ENCODE data around the gene FILIP1. TPM values are rescaled to one million over a fixed set of nuclear protein-coding genes. Genes with fewer than 3 reads are reported as not detected.

FILIP1 gene
- total and polyA plus RNA-seq, 2 of the 4 experiments (the other 2 are of a cell fraction), result under 0.01 to 0.03 TPM

- no peak overlapping the region for H2BK20ac ChIP-seq (ENCODE audit: low read depth, low read length)
- H4K5ac ChIP-seq (ENCODE audit: low read depth, low read length), result no peak overlapping the region
- H3K27me3 ChIP-seq (ENCODE audit: control insufficient read depth, insufficient read depth, low read length), result no peaks in the 10 kb centered on the region
- ATAC-seq (ENCODE audit: low read depth) (no peak), DNase-seq (no peak)
- H4K8ac ChIP-seq (ENCODE audit: low read depth in 2 of 2, low read length in 2 of 2), result no peak overlapping the region
- no peaks in the 10 kb centered on the region for H3K36me3 ChIP-seq (ENCODE audit: control insufficient read depth, insufficient read depth, low read length)
- H3K18ac ChIP-seq (ENCODE audit: low read depth, low read length), result no peak overlapping the region
- H3K4me1 ChIP-seq (ENCODE audit: control insufficient read depth, insufficient read depth, low read length), result no peaks in the 10 kb centered on the region
- intact Hi-C loops (cut with micrococcal nuclease), result no loop called here
- H4K91ac ChIP-seq (ENCODE audit: insufficient read depth, low read depth, low read length), result no peak overlapping the region
- TF ChIP-seq RFX5 (IDR thresholded peaks at IDR 0.05; ENCODE audit: low read depth, low read length), result no peak
- no peak for TF ChIP-seq MAFK (IDR thresholded peaks at IDR 0.05; ENCODE audit: low read depth, low read length)
- no peak for TF ChIP-seq MXI1 (IDR thresholded peaks at IDR 0.05; ENCODE audit: borderline replicate concordance, low read depth, low read length)
- no peak for TF ChIP-seq CTCF (conservative IDR thresholded peaks at IDR 0.05; ENCODE audit: low read depth, low read length)
- TF ChIP-seq BHLHE40 (IDR thresholded peaks at IDR 0.05; ENCODE audit: low read depth, low read length), result no peak
- TF ChIP-seq NFE2L2 (IDR thresholded peaks at IDR 0.05; ENCODE audit: low read depth, low read length), result no peak
- no peak for TF ChIP-seq CEBPB (IDR thresholded peaks at IDR 0.05; ENCODE audit: low read depth, low read length)
- TF ChIP-seq RAD21 (IDR thresholded peaks at IDR 0.05; ENCODE audit: low read length), result no peak
- no peak for TF ChIP-seq POLR2A (IDR thresholded peaks at IDR 0.05; ENCODE audit: low read depth, low read length)
- no peak for TF ChIP-seq MAZ (IDR thresholded peaks at IDR 0.05; ENCODE audit: borderline replicate concordance, low read depth, low read length)
- TF ChIP-seq ELK1 (IDR thresholded peaks at IDR 0.05; ENCODE audit: borderline replicate concordance, low read depth, low read length), result no peak
- no peak for TF ChIP-seq USF2 (IDR thresholded peaks at IDR 0.05; ENCODE audit: low read depth, low read length)
- TF ChIP-seq RCOR1 (IDR thresholded peaks at IDR 0.05; ENCODE audit: insufficient replicate concordance, low read length), result no peak
- no peak for TF ChIP-seq FOS (IDR thresholded peaks at IDR 0.05; ENCODE audit: low read depth, low read length)
- TF ChIP-seq CHD1 (IDR thresholded peaks at IDR 0.05; ENCODE audit: low read depth, low read length), result no peak
- no peak for TF ChIP-seq SMC3 (IDR thresholded peaks at IDR 0.05; ENCODE audit: low read depth, low read length)
- H3K56ac ChIP-seq (ENCODE audit: extremely low read depth, insufficient read depth, low read length), result no peak overlapping the region
- no peak overlapping the region for H2AFZ ChIP-seq (replicated peaks; ENCODE audit: low read length, poor library complexity)
- no peak overlapping the region for H3K9ac ChIP-seq (ENCODE audit: low read depth, low read length)
- H2BK15ac ChIP-seq (ENCODE audit: low read depth, low read length), result no peak overlapping the region
- no peak overlapping the region for H2BK5ac ChIP-seq (ENCODE audit: low read depth, low read length, poor library complexity, severe bottlenecking)
- in situ Hi-C loops (cut with MboI; ENCODE audit: low sequenced_read_pairs), result no loop called here
- H3K14ac ChIP-seq (replicated peaks; ENCODE audit: low read depth, low read length), result no peak overlapping the region
- ChIA-PET POLR2A (ENCODE audit: unreplicated experiment) (no interaction called here), CTCF (no interaction called here)
- no peak overlapping the region for H3K4me2 ChIP-seq (ENCODE audit: low read depth, low read length)
- 0 out of 2 replicates have a peak, but pooled peaks cover 2% of the 10 kb centered on the region for H3K9me1 ChIP-seq (ENCODE audit: insufficient read depth, low read length)
- H2BK120ac ChIP-seq (ENCODE audit: low read depth, low read length), result no peak overlapping the region
- no TSS peak for BruUV-seq (replicated peaks)
- no peak overlapping the region for H3K27ac ChIP-seq (ENCODE audit: insufficient read depth, low read length)
- no peaks in the 10 kb centered on the region for H4K20me1 ChIP-seq (ENCODE audit: insufficient read depth, low read length)
- no peak overlapping the region for H3K4ac ChIP-seq (ENCODE audit: low read depth, low read length)
- no peaks in the 10 kb centered on the region for H3K9me3 ChIP-seq (ENCODE audit: control insufficient read depth, insufficient read depth, low read length)
- WGBS, 2 experiments (ENCODE audit: extremely low coverage in 2 of 2, insufficient read length in 1 of 2), result no CpG with 5 or more reads among the region's 1 CpG
- H3K79me1 ChIP-seq (ENCODE audit: low read depth in 1 of 2, low read length in 2 of 2), result no peaks in the 10 kb centered on the region
- dilution Hi-C loops (cut with HindIII; ENCODE audit: low sequenced_read_pairs, unreplicated experiment), result no loop called here
- no peak overlapping the region for H2AK5ac ChIP-seq (ENCODE audit: low read depth, low read length)
- no peak overlapping the region for H2AK9ac ChIP-seq (replicated peaks; ENCODE audit: low read depth, low read length, poor library complexity)
- no peak overlapping the region for H3K4me3 ChIP-seq (ENCODE audit: insufficient read depth, low read depth, low read length)
- no peak overlapping the region for H3K23ac ChIP-seq (ENCODE audit: low read depth, low read length)
Measured at GRCh38 chr6:75466636-75467035, 27.0 kb downstream of the FILIP1 start.

Data from IMR-90 (cell line).